ENCODE results near the gene APOBEC4.

- TF ChIP-seq CTCF (IDR thresholded peaks at IDR 0.05) = no peak
- no peak for TF ChIP-seq EZH2phosphoT487 (IDR thresholded peaks at IDR 0.05)
Measured at GRCh38 chr1:183597656-183598347, 55.3 kb downstream of the APOBEC4 start.

All from neural progenitor cell (in vitro differentiated cells).